ENCODE results near the gene SEPTIN12.

The SEPTIN12 gene

GRCh38 chr16:4746991-4747574 lies 41.1 kb downstream of the SEPTIN12 start:
- TF ChIP-seq GATA3 (IDR thresholded peaks at IDR 0.05; ENCODE audit: low read depth, low read length), result no peak
- TF ChIP-seq GATA2 (IDR thresholded peaks at IDR 0.05; ENCODE audit: low read depth, low read length), result no peak

GRCh38 chr16:4746215-4746614 lies 41.9 kb downstream of the SEPTIN12 start:
- TF ChIP-seq GATA2 (IDR thresholded peaks at IDR 0.05; ENCODE audit: low read depth, low read length), result no peak
- TF ChIP-seq GATA3 (IDR thresholded peaks at IDR 0.05; ENCODE audit: low read depth, low read length), result no peak

GRCh38 chr16:4745274-4745569 lies 42.9 kb downstream of the SEPTIN12 start:
- no peak for TF ChIP-seq GATA2 (IDR thresholded peaks at IDR 0.05; ENCODE audit: low read depth, low read length)
- TF ChIP-seq GATA3 (IDR thresholded peaks at IDR 0.05; ENCODE audit: low read depth, low read length), result no peak

GRCh38 chr16:4744555-4745273 lies 43.4 kb downstream of the SEPTIN12 start:
- no peak for TF ChIP-seq GATA3 (IDR thresholded peaks at IDR 0.05; ENCODE audit: low read depth, low read length)
- TF ChIP-seq GATA2 (IDR thresholded peaks at IDR 0.05; ENCODE audit: low read depth, low read length), result no peak

- no peak for TF ChIP-seq GATA3 (IDR thresholded peaks at IDR 0.05; ENCODE audit: low read depth, low read length)
- TF ChIP-seq GATA2 (IDR thresholded peaks at IDR 0.05; ENCODE audit: low read depth, low read length), result no peak
Observed at GRCh38 chr16:4743226-4743878, 44.8 kb downstream of the SEPTIN12 start.

- no peak for TF ChIP-seq GATA3 (IDR thresholded peaks at IDR 0.05; ENCODE audit: low read depth, low read length)
- TF ChIP-seq GATA2 (IDR thresholded peaks at IDR 0.05; ENCODE audit: low read depth, low read length), result no peak
Observed at GRCh38 chr16:4737545-4737944, 50.6 kb downstream of the SEPTIN12 start.

GRCh38 chr16:4736546-4736945 lies 51.6 kb downstream of the SEPTIN12 start:
- TF ChIP-seq GATA3 (IDR thresholded peaks at IDR 0.05; ENCODE audit: low read depth, low read length) (no peak), GATA2 (IDR thresholded peaks at IDR 0.05; ENCODE audit: low read depth, low read length) (no peak)

- TF ChIP-seq GATA3 (IDR thresholded peaks at IDR 0.05; ENCODE audit: low read depth, low read length) (no peak), GATA2 (IDR thresholded peaks at IDR 0.05; ENCODE audit: low read depth, low read length) (no peak)
Observed at GRCh38 chr16:4734730-4735535, 53.2 kb downstream of the SEPTIN12 start.

- TF ChIP-seq GATA3 (IDR thresholded peaks at IDR 0.05; ENCODE audit: low read depth, low read length), result no peak
- 0 out of 2 replicates have a peak, but pooled peaks have one; percentile 12 for TF ChIP-seq GATA2 (IDR thresholded peaks at IDR 0.05; ENCODE audit: low read depth, low read length)
Observed at GRCh38 chr16:4734063-4734729, 53.9 kb downstream of the SEPTIN12 start, which contains the start of the genes ANKS3 and DNAAF8. ANKS3 (minus strand) TSS chr16:4734271; CDS start chr16:4730149, 4,122 bp downstream. DNAAF8 (plus strand) TSS chr16:4734537; CDS start chr16:4736515, 1,978 bp downstream.

GRCh38 chr16:4733747-4734062 lies 54.4 kb downstream of the SEPTIN12 start:
- TF ChIP-seq GATA2 (IDR thresholded peaks at IDR 0.05; ENCODE audit: low read depth, low read length), result no peak
- no peak for TF ChIP-seq GATA3 (IDR thresholded peaks at IDR 0.05; ENCODE audit: low read depth, low read length)

- TF ChIP-seq GATA3 (IDR thresholded peaks at IDR 0.05; ENCODE audit: low read depth, low read length) (no peak), GATA2 (IDR thresholded peaks at IDR 0.05; ENCODE audit: low read depth, low read length) (no peak)
Observed at GRCh38 chr16:4733211-4733742, 54.9 kb downstream of the SEPTIN12 start.

- no peak for TF ChIP-seq GATA2 (IDR thresholded peaks at IDR 0.05; ENCODE audit: low read depth, low read length)
- TF ChIP-seq GATA3 (IDR thresholded peaks at IDR 0.05; ENCODE audit: low read depth, low read length), result no peak
Observed at GRCh38 chr16:4729876-4730275, 58.3 kb downstream of the SEPTIN12 start.

- TF ChIP-seq GATA2 (IDR thresholded peaks at IDR 0.05; ENCODE audit: low read depth, low read length), result no peak
- no peak for TF ChIP-seq GATA3 (IDR thresholded peaks at IDR 0.05; ENCODE audit: low read depth, low read length)
Observed at GRCh38 chr16:4728676-4729075, 59.5 kb downstream of the SEPTIN12 start.
